Heart left ventricle (tissue), 16 donors: ENCODE measurements around the gene IRX4. TPM values are rescaled to one million over a fixed set of nuclear protein-coding genes. Genes with fewer than 3 reads are reported as not detected.

ENCODE experiments used
- ATAC-seq, 4 donors: fragments of 200-7000 bp; cut with Tn5 transposase; one replicate each; pipeline ENCODE4 v1.9.1; 2020 to 2022; ENCODE audit warnings: moderate library complexity in 4 of 4, mild to moderate bottlenecking in 3 of 4, moderate number of reproducible peaks in 1 of 4
- DNase-seq, 5 donors: peaks; one replicate each; pipeline ENCODE4 v3.0.0-alpha.2; 2020
- H3K27ac ChIP-seq, 12 donors: fragments of 200-600 bp; sonication (generic) in 4 of 12; one replicate each; pipeline versions ENCODE4 v1.5.0 to v1.8.0; 2016 to 2022; ENCODE audit warnings: mild to moderate bottlenecking in 2 of 12
- H3K27me3 ChIP-seq, 9 donors: fragments of 200-600 bp; sonication (generic) in 2 of 9; one replicate each; pipeline versions ENCODE4 v1.5.1 to v1.8.0; 2016 to 2022; ENCODE audit warnings: mild to moderate bottlenecking in 3 of 9
- H3K36me3 ChIP-seq, 9 donors: fragments of 200-600 bp; sonication (generic) in 2 of 9; one replicate each; pipeline versions ENCODE4 v1.5.0 to v1.8.0; 2018 to 2022; ENCODE audit warnings: mild to moderate bottlenecking in 2 of 9
- H3K4me1 ChIP-seq, 12 donors: fragments of 200-600 bp; sonication (generic) in 4 of 12; one replicate each; pipeline versions ENCODE4 v1.5.0 to v1.8.0; 2016 to 2022; ENCODE audit warnings: mild to moderate bottlenecking in 3 of 12
- H3K4me3 ChIP-seq, 12 donors: fragments of 200-600 bp; sonication (generic) in 4 of 12; one replicate each; pipeline versions ENCODE4 v1.5.0 to v1.8.0; 2017 to 2022; ENCODE audit warnings: mild to moderate bottlenecking in 9 of 12, moderate library complexity in 4 of 12
- H3K9me3 ChIP-seq, 12 donors: fragments of 200-600 bp; sonication (generic) in 4 of 12; one replicate each; pipeline versions ENCODE4 v1.5.0 to v1.8.0; 2016 to 2022; ENCODE audit warnings: mild to moderate bottlenecking in 1 of 12
- POLR2A ChIP-seq, 2 donors: fragments of 450-650 bp; IDR thresholded peaks; one replicate each; pipeline ENCODE4 v1.6.1; 2017; ENCODE audit warnings: antibody characterized with exemption in 2 of 2, mild to moderate bottlenecking in 2 of 2, moderate library complexity in 2 of 2
- WGBS, 4 donors: extraction: QIAGEN DNeasy Blood & Tissue Kit in 2 of 4; methylation state at CpG; one replicate each; pipeline versions ENCODE4 v1.1.5 to v1.1.7; 2013 to 2018; 5-methylcytosine and 5-hydroxymethylcytosine counted together
- intact Hi-C, 10 donors: fragments of 100-400 bp; cut with DNase I; formaldehyde crosslinking; loops; one replicate each; pipeline versions ENCODE4 v1.11.1 to v1.14.2; 2022
- polyA plus RNA-seq, 2 donors: library from polyadenylated mRNA; stranded (reverse); fragments of 200-250 nt; gene quantifications; one replicate each; pipeline ENCODE4 v1.2.3, GENCODE V29; 2013
- total RNA-seq, 9 donors: library from RNA; depleted of rRNA in 2 of 9; stranded (reverse); fragments of >200 nt in 2 of 9; fragmentation: NEBNext Ultra II Directional in 3 of 9; extraction: Animal tissue kit (Norgen Biotek cat#: 25700) in 3 of 9; gene quantifications; one replicate each; pipeline versions ENCODE4 v1.1.0 to v1.2.4, GENCODE V29; 2016 to 2023
- TF ChIP-seq, protein P1 (sequence below), 12 donors: fragments of 200-600 bp; sonication (generic) in 4 of 12; IDR thresholded peaks; one replicate each; pipeline versions ENCODE4 v1.5.0 to v1.8.0; 2018 to 2022; ENCODE audit warnings: antibody characterized with exemption in 12 of 12, mild to moderate bottlenecking in 5 of 12
- donor health status: ischemic (EF 13 %, LVEDD 7.1; RV severe dilation, severe dysfunction).
- donor health status: healthy with polysubstance abuse.
- donor health status: DM: no; HTN: yes; CAD: no.
- donor health status: DM: no; HTN: no; CAD: no.
- donor health status: ischemic (EF 25% LVEDD 6.9; RV normal size, moderate dysfunction).
- donor health status: ischemic (EF 25% LVEDD 5.7; RV mildly dilated, moderate dysfunction).
- donor health status: healthy.
- donor health status: DM: yes; HTN: yes; CAD: no.
- donor health status: ischemic (EF 35%, LVEDD 5.7; RV mildly dilated, moderate dysfunction).
- donor health status: nonischemic (EF 11% LVEDD 7.7; RV severe dilation, severe dysfunction).
- donor health status: DM: yes; HTN: yes; CAD: no.
- donor health status: PGD.
- donor health status: ischemic (EF 29% LVEDD 5.4; RV normal size, mild dysfunction).
- donor health status: nonischemic (EF 23%, LVEDD 6.1; RV moderate dilation, normal function).

IRX4 gene
- total and polyA plus RNA-seq, 11 donors: 8.6 to 32.3 (median 16.3) TPM

DNA sequence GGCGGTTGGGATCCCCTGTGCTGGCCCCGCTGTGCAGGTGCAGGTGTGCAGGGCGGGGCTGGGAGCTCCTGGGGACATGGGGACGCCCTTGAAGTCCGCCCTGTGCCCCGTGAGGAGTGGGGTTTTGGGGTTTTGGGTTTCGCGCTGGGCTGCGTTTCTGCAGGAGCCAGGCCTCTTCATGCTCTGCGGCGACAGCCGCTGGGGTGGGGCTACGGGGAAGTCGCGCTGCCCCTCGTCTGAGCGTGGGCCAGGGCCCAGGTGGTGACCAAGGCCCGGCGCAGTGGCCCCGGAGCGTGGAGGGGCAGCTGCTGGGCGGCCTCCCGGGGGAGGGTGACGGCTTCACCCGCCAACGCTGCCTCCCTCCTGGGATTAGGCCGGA lies 47.8 kb upstream of the IRX4 start:
- H3K4me3 ChIP-seq: peak overlapping the region; percentile 31 to 70 (median 58)
- ATAC-seq (peak; percentile 33 to 53 (median 42)), DNase-seq (no peak)
- H3K36me3 ChIP-seq: peaks cover 0 to 5% (median 0%) of the 10 kb centered on the region in 9 donors
- H3K27ac ChIP-seq: peak overlapping the region; percentile 46 to 91 (median 82)
- H3K9me3 ChIP-seq: no peaks in the 10 kb centered on the region
- WGBS, 4 donors: 10 to 32% (median 19%) methylated on average over 8 to 27 of the region's 27 CpGs
- TF ChIP-seq, protein P1, sequence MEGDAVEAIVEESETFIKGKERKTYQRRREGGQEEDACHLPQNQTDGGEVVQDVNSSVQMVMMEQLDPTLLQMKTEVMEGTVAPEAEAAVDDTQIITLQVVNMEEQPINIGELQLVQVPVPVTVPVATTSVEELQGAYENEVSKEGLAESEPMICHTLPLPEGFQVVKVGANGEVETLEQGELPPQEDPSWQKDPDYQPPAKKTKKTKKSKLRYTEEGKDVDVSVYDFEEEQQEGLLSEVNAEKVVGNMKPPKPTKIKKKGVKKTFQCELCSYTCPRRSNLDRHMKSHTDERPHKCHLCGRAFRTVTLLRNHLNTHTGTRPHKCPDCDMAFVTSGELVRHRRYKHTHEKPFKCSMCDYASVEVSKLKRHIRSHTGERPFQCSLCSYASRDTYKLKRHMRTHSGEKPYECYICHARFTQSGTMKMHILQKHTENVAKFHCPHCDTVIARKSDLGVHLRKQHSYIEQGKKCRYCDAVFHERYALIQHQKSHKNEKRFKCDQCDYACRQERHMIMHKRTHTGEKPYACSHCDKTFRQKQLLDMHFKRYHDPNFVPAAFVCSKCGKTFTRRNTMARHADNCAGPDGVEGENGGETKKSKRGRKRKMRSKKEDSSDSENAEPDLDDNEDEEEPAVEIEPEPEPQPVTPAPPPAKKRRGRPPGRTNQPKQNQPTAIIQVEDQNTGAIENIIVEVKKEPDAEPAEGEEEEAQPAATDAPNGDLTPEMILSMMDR (IDR thresholded peaks at IDR 0.05): no peak
- intact Hi-C loops: loop anchor here in 1 of 10 donors (5.0 kb wide), 1 partner anchor 43 kb away; no protein-coding TSS in a partner anchor
- peaks cover 0 to 14% (median 0%) of the 10 kb centered on the region in 12 donors for H3K4me1 ChIP-seq
- peaks cover 0 to 29% (median 0%) of the 10 kb centered on the region in 9 donors for H3K27me3 ChIP-seq

DNA sequence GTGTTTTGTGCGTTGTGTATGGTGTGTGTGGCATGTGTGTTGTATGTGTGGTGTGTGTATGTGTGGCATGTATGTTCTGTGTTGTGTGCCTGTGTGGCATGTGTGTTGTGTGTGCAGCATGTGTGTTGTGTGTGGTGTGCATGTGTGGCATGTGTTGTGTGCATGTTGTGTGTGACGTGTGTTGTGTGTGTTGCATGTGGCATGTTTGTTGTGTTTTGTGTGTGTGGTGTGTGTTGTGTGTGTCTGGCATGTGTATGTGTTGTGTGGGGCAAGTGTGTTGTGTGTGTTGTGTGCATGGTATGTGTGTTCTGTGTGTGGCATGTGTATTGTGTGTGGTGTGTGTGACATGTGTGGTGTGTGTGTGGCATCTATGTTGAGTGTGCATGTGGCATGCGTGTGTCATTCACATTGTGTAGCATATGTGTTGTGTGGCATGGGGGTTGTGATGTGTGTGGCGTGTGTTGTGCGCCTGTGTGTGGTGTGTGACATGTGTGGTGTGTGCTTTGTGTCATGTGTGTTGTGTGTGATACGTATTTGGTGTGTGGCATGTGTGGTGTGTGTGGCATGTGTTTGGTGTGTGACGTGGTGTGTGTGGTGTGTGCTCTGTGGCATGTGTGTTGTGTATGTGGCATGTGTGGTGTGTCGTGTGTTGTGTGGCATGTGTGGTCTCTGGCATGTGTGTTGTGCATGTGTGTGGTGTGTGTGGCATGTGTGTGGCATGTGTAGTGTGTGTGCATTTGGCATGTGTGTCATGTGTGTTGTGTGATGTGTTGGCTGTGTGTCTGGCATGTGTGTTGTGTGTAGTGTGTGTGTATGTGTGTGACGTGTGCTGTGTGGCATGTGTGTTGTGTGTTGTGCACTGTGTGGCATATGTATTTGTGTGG lies 46.6 kb upstream of the IRX4 start:
- DNase-seq (no peak), ATAC-seq (no peak)
- Histone ChIP-seq H3K9me3 (no peaks in the 10 kb centered on the region), H3K4me1 (peaks cover 0 to 14% (median 0%) of the 10 kb centered on the region in 12 donors), H3K27me3 (peaks cover 0 to 29% (median 2%) of the 10 kb centered on the region in 9 donors), H3K4me3 (no peak overlapping the region), H3K36me3 (peaks cover 0 to 4% (median 0%) of the 10 kb centered on the region in 9 donors), H3K27ac (no peak overlapping the region)
- 80 to 84% (median 82%) methylated on average over 9 of the region's 9 CpGs for WGBS, 4 donors
- TF ChIP-seq, protein P1 (IDR thresholded peaks at IDR 0.05): no peak
- no peak for TF ChIP-seq POLR2A (IDR thresholded peaks at IDR 0.05)
- intact Hi-C loops: no loop called here

DNA sequence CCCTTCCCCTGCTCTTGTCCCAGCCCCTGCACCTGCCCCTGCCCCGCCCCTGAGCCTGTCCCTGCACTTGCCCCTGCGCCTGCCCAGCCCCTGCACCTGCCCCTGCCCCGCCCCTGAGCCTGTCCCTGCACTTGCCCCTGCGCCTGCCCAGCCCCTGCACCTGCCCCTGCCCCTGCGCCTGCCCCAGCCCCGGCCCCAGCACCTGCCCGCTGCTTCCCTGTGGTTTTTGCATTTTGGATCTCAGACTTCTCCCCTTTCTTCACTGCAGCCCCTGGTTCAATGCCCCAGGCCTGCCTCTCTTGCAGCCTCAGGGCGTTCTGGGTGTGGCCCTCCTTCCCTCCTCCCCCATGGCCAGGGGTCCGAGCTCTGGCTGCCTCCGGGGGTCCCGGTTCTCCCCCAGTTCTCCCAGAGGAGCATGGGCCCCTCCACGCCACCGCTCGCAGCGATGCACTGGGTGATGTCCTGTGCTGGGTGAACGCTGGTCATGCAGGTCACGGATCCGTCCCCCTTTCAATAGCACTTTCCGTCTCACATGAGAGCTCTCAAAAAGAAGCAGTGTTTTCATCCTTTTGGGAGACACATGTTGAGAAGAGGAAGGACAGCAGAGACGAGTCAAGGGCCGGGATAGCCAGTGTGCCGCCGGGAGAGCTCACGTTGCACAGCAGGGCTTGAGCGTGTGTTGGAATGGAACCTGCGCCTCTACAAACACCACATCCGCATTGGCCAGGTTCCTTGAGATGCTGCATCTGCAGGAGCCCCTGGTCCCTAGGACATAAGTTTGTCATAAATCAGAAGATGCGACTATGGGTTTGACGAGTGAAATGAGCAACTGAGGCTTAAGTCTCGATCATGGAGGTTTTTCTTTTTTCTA lies 44.0 kb upstream of the IRX4 start:
- ATAC-seq (no peak), DNase-seq (no peak)
- Histone ChIP-seq H3K9me3 (no peaks in the 10 kb centered on the region), H3K27me3 (peaks cover 0 to 26% (median 5%) of the 10 kb centered on the region in 9 donors), H3K4me3 (no peak overlapping the region), H3K4me1 (peaks cover 0 to 14% (median 0%) of the 10 kb centered on the region in 12 donors), H3K36me3 (no peaks in the 10 kb centered on the region), H3K27ac (no peak overlapping the region)
- intact Hi-C loops: no loop called here
- no peak for TF ChIP-seq POLR2A (IDR thresholded peaks at IDR 0.05)
- TF ChIP-seq, protein P1 (IDR thresholded peaks at IDR 0.05): no peak
- 77 to 86% (median 81%) methylated on average over 27 to 30 of the region's 30 CpGs for WGBS, 4 donors

DNA sequence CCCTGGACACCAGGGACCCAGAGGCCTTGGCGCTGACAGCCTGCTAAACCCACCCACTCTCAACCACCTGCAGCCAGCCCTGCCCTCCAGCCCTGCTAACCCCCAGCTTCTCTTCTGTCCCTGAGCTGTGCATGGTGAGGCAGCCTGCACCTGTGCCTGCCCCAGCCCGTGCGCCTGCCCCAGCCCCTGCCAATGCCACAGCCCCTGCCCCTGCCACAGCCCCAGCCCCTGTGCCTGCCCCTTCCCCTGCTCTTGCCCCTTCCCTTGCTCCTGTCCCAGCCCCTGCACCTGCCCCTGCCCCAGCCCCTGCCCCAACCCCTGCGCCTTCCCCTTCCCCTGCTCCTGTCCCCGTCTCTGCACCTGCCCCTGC lies 43.3 kb upstream of the IRX4 start:
- Histone ChIP-seq H3K27ac (no peak overlapping the region), H3K4me1 (peaks cover 0 to 8% (median 0%) of the 10 kb centered on the region in 12 donors), H3K27me3 (peaks cover 0 to 23% (median 5%) of the 10 kb centered on the region in 9 donors), H3K36me3 (no peaks in the 10 kb centered on the region), H3K9me3 (no peaks in the 10 kb centered on the region), H3K4me3 (no peak overlapping the region)
- WGBS, 4 donors: 63 to 88% (median 85%) methylated on average over 3 to 4 of the region's 5 CpGs
- intact Hi-C loops: no loop called here
- ATAC-seq (no peak), DNase-seq (no peak)
- TF ChIP-seq, protein P1 (IDR thresholded peaks at IDR 0.05): no peak
- no peak for TF ChIP-seq POLR2A (IDR thresholded peaks at IDR 0.05)
